Dedifferentiated amniotic fluid mesenchymal stem cell (primary cell): Measurements from ENCODE around the gene C19orf38.

Source experiments
- DNase-seq: peaks from one replicate; pipeline ENCODE4 v3.0.0-alpha.2; 2016; ENCODE audit errors: extremely low spot score

The C19orf38 gene

DNA sequence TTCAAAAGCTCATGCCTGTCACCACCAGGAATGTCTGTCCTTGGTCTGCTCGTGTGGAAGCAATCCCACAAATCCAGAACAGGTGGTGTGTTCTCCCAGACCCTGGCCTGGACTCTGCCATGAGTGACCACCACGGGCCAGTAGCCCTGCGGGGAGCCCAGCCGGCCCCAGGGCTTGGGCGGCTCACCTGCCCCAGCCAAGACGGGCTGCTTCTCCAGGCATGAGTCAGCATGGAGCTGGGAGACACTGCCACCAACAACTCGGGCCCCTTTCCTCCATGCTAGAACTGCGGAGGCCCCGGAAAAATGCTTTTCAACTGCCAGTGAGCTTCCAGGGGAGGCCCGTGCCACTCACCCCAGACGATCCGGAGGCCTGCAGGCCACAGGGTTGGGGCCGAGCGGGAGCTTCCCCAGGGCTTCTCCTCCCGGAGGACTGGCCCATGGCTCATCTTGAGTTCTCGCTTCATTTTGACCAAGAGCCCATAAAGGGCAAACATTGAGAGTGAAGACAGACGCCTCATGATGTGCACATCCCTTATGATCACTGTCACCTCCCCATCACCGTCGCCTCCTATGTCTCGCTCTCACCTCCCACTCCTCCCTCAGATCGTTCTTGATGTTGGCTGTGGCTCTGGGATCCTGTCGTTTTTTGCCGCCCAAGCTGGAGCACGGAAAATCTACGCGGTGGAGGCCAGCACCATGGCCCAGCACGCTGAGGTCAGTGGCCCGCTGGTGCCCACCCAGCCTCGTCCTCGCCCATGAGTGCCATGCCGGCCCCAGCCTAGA lies 63.6 kb downstream of the C19orf38 start:
- DNase-seq: no peak

DNA sequence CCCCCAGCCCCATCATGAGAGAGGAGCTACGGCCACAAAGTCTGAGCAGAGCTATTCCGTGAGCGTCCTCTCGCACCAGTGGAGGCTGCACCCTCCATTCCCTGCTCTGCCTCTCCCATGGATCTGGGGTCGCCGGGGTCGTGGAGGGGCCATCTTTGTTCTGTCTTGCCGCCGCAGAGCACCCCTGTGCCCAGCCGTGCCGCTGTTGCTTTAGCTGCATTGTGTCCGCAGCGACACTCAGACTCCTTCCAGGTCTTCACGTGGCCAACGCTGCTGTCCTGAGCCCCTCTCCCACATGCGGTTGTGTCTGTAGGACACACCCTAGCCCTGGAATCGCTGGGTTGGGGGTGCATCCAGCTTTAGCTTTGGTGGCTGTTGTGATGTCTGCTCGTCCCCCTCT lies 64.4 kb downstream of the C19orf38 start:
- no peak for DNase-seq

DNA sequence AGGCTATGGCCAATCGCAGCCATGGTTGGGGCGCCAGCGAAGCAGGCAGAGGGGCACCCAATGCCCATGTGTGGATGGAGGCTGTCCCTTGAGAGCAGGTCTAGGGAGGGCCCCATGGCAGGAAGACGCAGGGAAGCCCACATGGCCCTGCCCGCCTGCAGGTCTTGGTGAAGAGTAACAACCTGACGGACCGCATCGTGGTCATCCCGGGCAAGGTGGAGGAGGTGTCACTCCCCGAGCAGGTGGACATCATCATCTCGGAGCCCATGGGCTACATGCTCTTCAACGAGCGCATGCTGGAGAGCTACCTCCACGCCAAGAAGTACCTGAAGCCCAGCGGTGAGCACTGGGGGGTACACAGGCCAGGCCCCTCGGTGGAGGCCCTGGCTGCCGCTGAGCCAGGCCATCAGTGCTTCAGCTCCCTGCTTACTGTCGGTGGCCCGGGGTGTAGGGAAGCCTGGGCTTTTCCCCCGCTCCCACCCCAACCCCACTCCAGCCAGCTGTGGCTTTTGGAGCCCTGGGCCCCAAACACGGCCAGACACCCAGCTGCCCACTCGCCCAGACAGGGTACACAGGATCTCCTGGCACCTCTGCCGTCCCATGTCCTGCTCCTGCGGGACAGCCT lies 65.6 kb downstream of the C19orf38 start:
- no peak for DNase-seq

DNA sequence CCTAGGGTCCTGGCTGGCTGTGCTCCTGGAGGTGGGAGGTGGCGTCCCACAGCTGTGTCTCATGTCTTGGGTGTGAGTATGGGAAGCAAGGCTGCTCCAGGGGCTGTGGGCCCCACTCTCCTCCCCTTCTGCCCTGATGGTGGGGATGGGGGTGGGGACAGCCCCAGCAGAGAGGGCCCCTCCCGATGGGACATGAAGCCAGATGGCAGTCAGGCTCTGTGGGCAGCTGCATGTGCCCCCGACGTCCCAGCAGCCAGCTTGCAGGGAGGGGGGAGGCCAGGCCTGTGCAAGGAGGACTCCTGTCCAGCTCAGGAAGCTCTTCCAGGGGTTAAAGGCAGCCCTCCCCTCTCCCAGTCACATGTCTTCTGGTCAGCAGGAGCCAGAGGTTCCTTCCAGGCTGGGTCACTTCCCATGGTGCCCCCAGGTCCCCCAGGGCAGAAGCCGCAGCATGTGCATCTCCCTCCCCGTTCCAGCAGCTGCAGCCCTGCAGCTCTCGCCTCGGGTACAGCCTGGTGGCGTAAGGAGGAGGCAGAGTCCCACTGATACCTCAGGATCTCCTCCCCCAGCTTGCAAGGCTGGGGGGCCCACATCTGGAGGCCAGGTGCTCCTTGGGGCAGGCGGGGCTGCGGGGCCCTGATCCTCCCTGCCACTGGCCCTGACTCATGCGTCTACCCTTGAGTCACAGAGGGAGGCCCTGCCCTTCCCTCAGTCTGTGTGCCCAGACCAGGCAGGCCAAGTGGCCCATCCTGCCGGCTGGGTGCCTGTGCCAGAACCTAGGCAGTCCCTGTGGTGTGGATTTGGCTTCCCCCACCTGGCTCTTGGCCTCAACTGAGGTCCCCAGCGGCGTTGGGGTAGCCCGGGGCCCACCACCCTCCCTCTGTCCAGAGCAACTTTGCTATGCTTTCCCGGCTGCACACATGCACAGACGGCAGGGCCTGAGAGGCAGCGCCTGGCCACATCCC lies 67.2 kb downstream of the C19orf38 start:
- peak; percentile 26 for DNase-seq

DNA sequence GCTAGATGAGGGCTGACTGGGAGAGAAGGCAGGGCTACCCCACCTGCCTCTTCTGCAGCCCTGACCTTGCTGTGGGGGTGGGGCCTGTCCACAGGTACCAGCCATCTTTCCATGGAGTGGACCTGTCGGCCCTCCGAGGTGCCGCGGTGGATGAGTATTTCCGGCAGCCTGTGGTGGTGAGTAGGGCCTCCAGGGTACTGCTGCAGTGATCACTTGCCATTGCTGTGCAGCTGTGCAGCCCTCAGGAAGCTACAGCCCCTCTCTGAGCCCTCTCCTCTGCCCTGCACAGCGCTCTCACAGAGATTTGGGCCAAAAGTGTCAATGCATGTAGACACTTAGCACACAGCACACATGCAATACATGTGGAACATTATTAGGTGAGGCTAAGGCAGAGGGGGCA lies 68.4 kb downstream of the C19orf38 start:
- DNase-seq: no peak

DNA sequence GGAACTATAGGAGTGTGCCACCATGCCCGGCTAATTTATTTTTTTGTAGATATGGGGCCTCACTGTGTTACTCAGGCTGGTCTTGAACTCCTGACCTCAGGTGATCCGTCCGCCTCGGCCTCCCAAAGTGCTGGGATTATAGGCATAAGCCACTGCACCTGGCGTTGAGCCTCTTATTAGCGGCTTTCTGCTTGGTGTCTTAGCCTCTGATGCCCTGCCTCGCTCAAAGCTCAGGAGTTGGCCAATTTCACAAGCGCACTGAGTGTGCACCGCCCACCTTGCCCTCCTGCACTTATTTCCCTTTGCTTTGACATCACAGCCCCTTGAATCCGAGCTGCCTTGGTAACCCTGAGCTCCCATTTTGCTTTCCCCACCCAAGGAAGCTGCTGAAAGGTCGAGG lies 70.1 kb downstream of the C19orf38 start:
- DNase-seq: no peak
